IMR-90 (cell line): Measurements from ENCODE around the gene C10orf88. TPM values are rescaled to one million over a fixed set of nuclear protein-coding genes. Genes with fewer than 3 reads are reported as not detected.

ENCODE experiments used
- ATAC-seq: fragments of 200-7000 bp; cut with Tn5 transposase; 2 replicates; pipeline ENCODE4 v1.9.1; 2020; ENCODE audit warnings: low read depth, mild to moderate bottlenecking, moderate library complexity
- BruUV-seq: library from RNA; stranded (reverse); fragments of 400-500 nt; replicated peaks from 2 replicates; lab custom pipeline; 2021; lab: Mats Ljungman, UMichigan
- CTCF ChIA-PET: fragments of 300-600 bp; formaldehyde crosslinking; extraction: SDS; loops from one replicate; lab custom pipeline; 2021; ENCODE audit warnings: antibody characterized with exemption; lab: Yijun Ruan, JAX
- POLR2A ChIA-PET: fragments of 300-600 bp; sonication (Branson Sonifier 250); formaldehyde crosslinking; loops from one replicate; lab custom pipeline; 2022; ENCODE audit warnings: antibody characterized with exemption; ENCODE audit not compliant: unreplicated experiment; lab: Charles Lee
- DNase-seq: peaks from one replicate; pipeline ENCODE4 v3.0.0; 2013
- H2AFZ ChIP-seq: replicated peaks from 2 replicates; pipeline ENCODE3; 2013; ENCODE audit warnings: low read length, mild to moderate bottlenecking; ENCODE audit not compliant: poor library complexity
- H2AK5ac ChIP-seq: 2 replicates; pipeline ENCODE4 v1.6.1; 2013; ENCODE audit warnings: low read depth, low read length, inconsistent platforms
- H2AK9ac ChIP-seq: replicated peaks from 2 replicates; pipeline ENCODE3; 2013; ENCODE audit warnings: mild to moderate bottlenecking, low read depth, low read length, moderate library complexity; ENCODE audit not compliant: poor library complexity
- H2BK120ac ChIP-seq: 2 replicates; pipeline ENCODE4 v1.6.1; 2013; ENCODE audit warnings: low read depth, low read length, inconsistent platforms
- H2BK15ac ChIP-seq: 3 replicates; pipeline ENCODE4 v1.6.1; 2013; ENCODE audit warnings: low read depth, low read length, inconsistent platforms
- H2BK20ac ChIP-seq: 2 replicates; pipeline ENCODE4 v1.6.1; 2013; ENCODE audit warnings: low read depth, mild to moderate bottlenecking, inconsistent platforms, low read length, moderate library complexity
- H2BK5ac ChIP-seq: 2 replicates; pipeline ENCODE4 v1.6.1; 2013; ENCODE audit warnings: mild to moderate bottlenecking, low read depth, low read length, inconsistent platforms; ENCODE audit not compliant: poor library complexity, severe bottlenecking
- H3K14ac ChIP-seq: replicated peaks from 2 replicates; pipeline ENCODE4 v1.6.1; 2013; ENCODE audit warnings: low read depth, low read length, inconsistent platforms
- H3K18ac ChIP-seq: 2 replicates; pipeline ENCODE4 v1.6.1; 2013; ENCODE audit warnings: low read depth, low read length, control low read depth
- H3K23ac ChIP-seq: 2 replicates; pipeline ENCODE4 v1.6.1; 2013; ENCODE audit warnings: low read depth, low read length, inconsistent platforms
- H3K27ac ChIP-seq: 2 replicates; pipeline ENCODE4 v1.5.1; 2013; ENCODE audit warnings: mild to moderate bottlenecking, control low read depth, low read length; ENCODE audit not compliant: insufficient read depth
- H3K27me3 ChIP-seq: 2 replicates; pipeline ENCODE4 v1.6.1; 2013; ENCODE audit warnings: low read length; ENCODE audit not compliant: control insufficient read depth, insufficient read depth
- H3K36me3 ChIP-seq: 2 replicates; pipeline ENCODE4 v1.6.1; 2013; ENCODE audit warnings: low read length, mixed read lengths; ENCODE audit not compliant: control insufficient read depth, insufficient read depth
- H3K4ac ChIP-seq: 2 replicates; pipeline ENCODE4 v1.6.1; 2013; ENCODE audit warnings: low read depth, low read length, inconsistent platforms
- H3K4me1 ChIP-seq: 2 replicates; pipeline ENCODE4 v1.6.1; 2013; ENCODE audit warnings: low read length, mixed read lengths; ENCODE audit not compliant: control insufficient read depth, insufficient read depth
- H3K4me2 ChIP-seq: 2 replicates; pipeline ENCODE4 v1.6.1; 2013; ENCODE audit warnings: low read depth, mild to moderate bottlenecking, control low read depth, low read length, moderate library complexity
- H3K4me3 ChIP-seq: 2 replicates; pipeline ENCODE4 v1.5.1; 2013; ENCODE audit warnings: low read depth, mild to moderate bottlenecking, control low read depth, low read length, moderate library complexity; ENCODE audit not compliant: insufficient read depth
- H3K56ac ChIP-seq: 2 replicates; pipeline ENCODE4 v1.6.1; 2013; ENCODE audit warnings: low read length, inconsistent platforms; ENCODE audit not compliant: insufficient read depth; ENCODE audit errors: extremely low read depth
- H3K79me1 ChIP-seq, 2 experiments: 2 replicates each; pipeline ENCODE4 v1.6.1; 2013; ENCODE audit warnings: low read length in 2 of 2, inconsistent platforms in 1 of 2, low read depth in 1 of 2
- H3K9ac ChIP-seq: 2 replicates; pipeline ENCODE4 v1.6.1; 2013; ENCODE audit warnings: low read depth, low read length, control low read depth
- H3K9me1 ChIP-seq: 2 replicates; pipeline ENCODE4 v1.6.1; 2013; ENCODE audit warnings: low read length, inconsistent platforms; ENCODE audit not compliant: insufficient read depth
- H3K9me3 ChIP-seq: 2 replicates; pipeline ENCODE4 v1.6.1; 2013; ENCODE audit warnings: low read length; ENCODE audit not compliant: control insufficient read depth, insufficient read depth
- H4K20me1 ChIP-seq: 2 replicates; pipeline ENCODE4 v1.6.1; 2013; ENCODE audit warnings: low read length, inconsistent platforms; ENCODE audit not compliant: insufficient read depth
- H4K5ac ChIP-seq: 2 replicates; pipeline ENCODE4 v1.6.1; 2013; ENCODE audit warnings: mild to moderate bottlenecking, low read depth, low read length, control low read depth
- H4K8ac ChIP-seq, 2 experiments: 2 replicates each; pipeline ENCODE4 v1.6.1; 2013; ENCODE audit warnings: low read depth in 2 of 2, low read length in 2 of 2, control low read depth in 1 of 2, inconsistent platforms in 1 of 2
- H4K91ac ChIP-seq: 2 replicates; pipeline ENCODE4 v1.6.1; 2013; ENCODE audit warnings: low read depth, low read length, inconsistent platforms; ENCODE audit not compliant: insufficient read depth
- CHD1 ChIP-seq: IDR thresholded peaks from 2 replicates; pipeline ENCODE4 v1.6.1; 2012; ENCODE audit warnings: low read depth, low read length, improper control_type of control experiment
- FOS ChIP-seq: fragments of 150-350 bp; IDR thresholded peaks from 2 replicates; pipeline ENCODE4 v1.6.1; 2016; ENCODE audit warnings: low read depth, low read length
- MAZ ChIP-seq: IDR thresholded peaks from 2 replicates; pipeline ENCODE4 v1.6.1; 2012; ENCODE audit warnings: low read depth, mild to moderate bottlenecking, low read length, improper control_type of control experiment, moderate library complexity, borderline replicate concordance
- NFE2L2 ChIP-seq: fragments of 150-350 bp; IDR thresholded peaks from 2 replicates; pipeline ENCODE4 v1.6.1; 2016; ENCODE audit warnings: low read depth, mild to moderate bottlenecking, low read length
- POLR2A ChIP-seq: IDR thresholded peaks from 2 replicates; pipeline ENCODE4 v1.6.1; 2012; ENCODE audit warnings: mild to moderate bottlenecking, low read depth, low read length
- RAD21 ChIP-seq: IDR thresholded peaks from 2 replicates; pipeline ENCODE4 v1.6.1; 2012; ENCODE audit warnings: low read length, improper control_type of control experiment
- RFX5 ChIP-seq: IDR thresholded peaks from 2 replicates; pipeline ENCODE4 v1.8.0; 2012; ENCODE audit warnings: low read depth, mild to moderate bottlenecking, low read length, moderate library complexity
- WGBS, 2 experiments: methylation state at CpG; one replicate each; pipeline versions ENCODE4 v1.1.5 to v1.1.7; 2013; ENCODE audit warnings: missing lambda C conversion rate in 2 of 2; ENCODE audit not compliant: insufficient read length in 1 of 2; ENCODE audit errors: extremely low coverage in 2 of 2; 5-methylcytosine and 5-hydroxymethylcytosine counted together
- dilution Hi-C: fragments of 300-500 bp; cut with HindIII; formaldehyde crosslinking; loops from one replicate; pipeline ENCODE4 v1.14.3; 2018; ENCODE audit warnings: low sequenced_read_pairs; ENCODE audit not compliant: unreplicated experiment
- in situ Hi-C: fragments of 300-500 bp; cut with MboI; formaldehyde crosslinking; loops from 3 replicates; pipeline ENCODE4 v1.14.3; 2019; ENCODE audit warnings: low sequenced_read_pairs, inconsistent platforms, mixed read lengths
- intact Hi-C: fragments of 100-400 bp; cut with micrococcal nuclease; formaldehyde crosslinking; loops from 2 replicates; pipeline ENCODE4 v1.10.0; 2022
- polyA plus RNA-seq, 3 experiments: library from polyadenylated mRNA; depleted of rRNA; stranded (reverse); fragments of >200 nt; gene quantifications; 2 replicates each; pipeline ENCODE4 v1.2.3, GENCODE V29; 2012; ENCODE audit warnings: low replicate concordance in 1 of 3
- total RNA-seq: library from RNA; depleted of rRNA; stranded (reverse); fragments of >200 nt; gene quantifications from 2 replicates; pipeline ENCODE4 v1.2.3, GENCODE V29; 2012
- TF ChIP-seq, protein P1 (sequence below): fragments of 150-350 bp; IDR thresholded peaks from 2 replicates; pipeline ENCODE4 v1.6.1; 2016; ENCODE audit warnings: low read depth, mild to moderate bottlenecking, low read length, moderate library complexity, borderline replicate concordance
- TF ChIP-seq, protein P2 (sequence below): conservative IDR thresholded peaks from 2 replicates; pipeline ENCODE4 v1.5.1; 2012; ENCODE audit warnings: mild to moderate bottlenecking, low read depth, low read length, improper control_type of control experiment

The C10orf88 gene
- total and polyA plus RNA-seq, 2 of the 4 experiments (the other 2 are of a cell fraction), result 5.9 to 12.2 TPM

DNA sequence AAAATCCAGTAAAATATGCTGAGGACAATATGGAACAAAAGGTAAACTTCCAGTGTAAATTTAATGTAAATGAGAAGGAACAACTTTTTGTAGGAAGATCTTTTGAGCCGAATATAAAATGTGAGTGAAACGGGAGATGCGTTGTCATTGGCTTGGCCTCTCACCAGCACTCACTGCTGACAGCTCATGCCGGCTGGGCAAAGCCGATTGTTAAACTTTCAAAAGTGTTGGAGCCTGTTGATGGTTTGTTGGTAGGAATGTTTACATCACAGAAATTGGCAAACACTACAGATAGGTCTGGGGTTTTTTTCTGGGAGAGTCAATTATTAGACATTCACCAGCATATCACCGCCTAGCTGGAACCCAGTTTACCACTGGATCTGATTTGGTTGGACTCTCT, 32.3 kb upstream of the C10orf88 start:
- H3K18ac ChIP-seq, result no peak overlapping the region
- H3K4me2 ChIP-seq, result no peak overlapping the region
- intact Hi-C loops (loop anchor here (10.0 kb wide), 1 partner anchor 342 kb away; no protein-coding TSS in a partner anchor), in situ Hi-C loops (no loop called here), dilution Hi-C loops (no loop called here)
- 34% methylated on average over 3 of the region's 6 CpGs; no CpG with 5 or more reads in 1 of the 2 experiments for WGBS, 2 experiments
- H3K4ac ChIP-seq, result no peak overlapping the region
- H3K23ac ChIP-seq, result no peak overlapping the region
- H2BK20ac ChIP-seq, result no peak overlapping the region
- H3K4me3 ChIP-seq, result no peak overlapping the region
- H3K79me1 ChIP-seq, result no peaks in the 10 kb centered on the region
- H4K8ac ChIP-seq, result no peak overlapping the region
- TF ChIP-seq MAZ, result no peak
- TF ChIP-seq, protein P1, sequence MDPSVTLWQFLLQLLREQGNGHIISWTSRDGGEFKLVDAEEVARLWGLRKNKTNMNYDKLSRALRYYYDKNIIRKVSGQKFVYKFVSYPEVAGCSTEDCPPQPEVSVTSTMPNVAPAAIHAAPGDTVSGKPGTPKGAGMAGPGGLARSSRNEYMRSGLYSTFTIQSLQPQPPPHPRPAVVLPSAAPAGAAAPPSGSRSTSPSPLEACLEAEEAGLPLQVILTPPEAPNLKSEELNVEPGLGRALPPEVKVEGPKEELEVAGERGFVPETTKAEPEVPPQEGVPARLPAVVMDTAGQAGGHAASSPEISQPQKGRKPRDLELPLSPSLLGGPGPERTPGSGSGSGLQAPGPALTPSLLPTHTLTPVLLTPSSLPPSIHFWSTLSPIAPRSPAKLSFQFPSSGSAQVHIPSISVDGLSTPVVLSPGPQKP, result no peak
- TF ChIP-seq RAD21, result no peak
- no peak for TF ChIP-seq CHD1
- no peak for TF ChIP-seq POLR2A
- TF ChIP-seq, protein P2, sequence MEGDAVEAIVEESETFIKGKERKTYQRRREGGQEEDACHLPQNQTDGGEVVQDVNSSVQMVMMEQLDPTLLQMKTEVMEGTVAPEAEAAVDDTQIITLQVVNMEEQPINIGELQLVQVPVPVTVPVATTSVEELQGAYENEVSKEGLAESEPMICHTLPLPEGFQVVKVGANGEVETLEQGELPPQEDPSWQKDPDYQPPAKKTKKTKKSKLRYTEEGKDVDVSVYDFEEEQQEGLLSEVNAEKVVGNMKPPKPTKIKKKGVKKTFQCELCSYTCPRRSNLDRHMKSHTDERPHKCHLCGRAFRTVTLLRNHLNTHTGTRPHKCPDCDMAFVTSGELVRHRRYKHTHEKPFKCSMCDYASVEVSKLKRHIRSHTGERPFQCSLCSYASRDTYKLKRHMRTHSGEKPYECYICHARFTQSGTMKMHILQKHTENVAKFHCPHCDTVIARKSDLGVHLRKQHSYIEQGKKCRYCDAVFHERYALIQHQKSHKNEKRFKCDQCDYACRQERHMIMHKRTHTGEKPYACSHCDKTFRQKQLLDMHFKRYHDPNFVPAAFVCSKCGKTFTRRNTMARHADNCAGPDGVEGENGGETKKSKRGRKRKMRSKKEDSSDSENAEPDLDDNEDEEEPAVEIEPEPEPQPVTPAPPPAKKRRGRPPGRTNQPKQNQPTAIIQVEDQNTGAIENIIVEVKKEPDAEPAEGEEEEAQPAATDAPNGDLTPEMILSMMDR, result no peak
- TF ChIP-seq RFX5, result no peak
- TF ChIP-seq NFE2L2, result no peak
- TF ChIP-seq FOS, result no peak
- H3K9me3 ChIP-seq, result no peaks in the 10 kb centered on the region
- no peak overlapping the region for H4K5ac ChIP-seq
- ChIA-PET POLR2A (no interaction called here), CTCF (no interaction called here)
- DNase-seq (peak; percentile 9), ATAC-seq (peak; percentile 46; the same call in 1 of the 2 replicates)
- H2BK15ac ChIP-seq, result no peak overlapping the region
- no peak overlapping the region for H2BK120ac ChIP-seq
- H3K4me1 ChIP-seq, result no peaks in the 10 kb centered on the region
- no peak overlapping the region for H2BK5ac ChIP-seq
- H2AK9ac ChIP-seq, result no peak overlapping the region
- H4K20me1 ChIP-seq, result no peaks in the 10 kb centered on the region
- H2AFZ ChIP-seq, result no peak overlapping the region
- no peak overlapping the region for H2AK5ac ChIP-seq
- no TSS peak for BruUV-seq
- H3K27ac ChIP-seq, result no peak overlapping the region
- H3K9me1 ChIP-seq, result peaks cover under 1% of the 10 kb centered on the region
- H4K91ac ChIP-seq, result no peak overlapping the region
- peaks cover 2% of the 10 kb centered on the region; the same call in 1 of the 2 replicates for H3K36me3 ChIP-seq
- no peak overlapping the region for H3K56ac ChIP-seq
- H3K27me3 ChIP-seq, result no peaks in the 10 kb centered on the region
- H3K9ac ChIP-seq, result no peak overlapping the region
- no peak overlapping the region for H3K14ac ChIP-seq
